Uterus (tissue), 4 donors: ENCODE results near the gene BCAS3. TPM values are rescaled to one million over a fixed set of nuclear protein-coding genes. Genes with fewer than 3 reads are reported as not detected.
A peak's percentile ranks its signal among the peaks of the same experiment; 100 is the strongest.

Experiments
- DNase-seq, 2 donors: peaks; one replicate each; pipeline ENCODE4 v3.0.0-alpha.2; 2019 to 2020
- H3K27ac ChIP-seq, 2 donors: fragments of 200-600 bp; sonication (generic); 1 replicate in 1 of 2; 2 replicates in 1 of 2; pipeline ENCODE4 v1.5.1; 2016 to 2018
- H3K27me3 ChIP-seq, 2 donors: fragments of 200-600 bp; sonication (generic); one replicate each; pipeline ENCODE4 v1.5.1; 2018 to 2019; ENCODE audit warnings: control low read depth in 1 of 2
- H3K36me3 ChIP-seq, 2 donors: fragments of 200-600 bp; sonication (generic); one replicate each; pipeline ENCODE4 v1.5.1; 2019; ENCODE audit warnings: control low read depth in 1 of 2
- H3K4me1 ChIP-seq, 2 donors: fragments of 200-600 bp; sonication (generic); one replicate each; pipeline ENCODE4 v1.5.1; 2018 to 2019; ENCODE audit warnings: control low read depth in 1 of 2
- H3K4me3 ChIP-seq, 2 donors: fragments of 200-600 bp; sonication (generic); 1 replicate in 1 of 2; 2 replicates in 1 of 2; pipeline ENCODE4 v1.5.1; 2018 to 2019; ENCODE audit warnings: mild to moderate bottlenecking in 1 of 2
- H3K9me3 ChIP-seq, 2 donors: fragments of 200-600 bp; sonication (generic); one replicate each; pipeline ENCODE4 v1.5.1; 2019; ENCODE audit warnings: control low read depth in 1 of 2
- POLR2A ChIP-seq, 2 donors: fragments of 450-650 bp; IDR thresholded peaks; one replicate each; pipeline ENCODE4 v1.6.1; 2016; ENCODE audit warnings: antibody characterized with exemption in 2 of 2, mild to moderate bottlenecking in 1 of 2, moderate library complexity in 1 of 2
- intact Hi-C: fragments of 100-400 bp; cut with DNase I; formaldehyde crosslinking; loops from one replicate; pipeline ENCODE4 v1.15.1; 2023; ENCODE audit warnings: low total_unique reads
- total RNA-seq, 4 donors: library from RNA; depleted of rRNA in 3 of 4; stranded (reverse); fragments of >200 nt in 3 of 4; gene quantifications; one replicate each; pipeline versions ENCODE4 v1.1.0 to v1.2.4, GENCODE V29; 2014 to 2023
- TF ChIP-seq, protein P1 (sequence below), 4 experiments: fragments of 200-600 bp in 2 of 4; fragments of 450-650 bp in 2 of 4; sonication (generic) in 2 of 4; IDR thresholded peaks; one replicate each; pipeline ENCODE4 v1.5.1; 2016 to 2019; ENCODE audit warnings: antibody characterized with exemption in 4 of 4, mild to moderate bottlenecking in 2 of 4, moderate library complexity in 1 of 4
- donor health status: DM: yes; HTN: yes; CAD: no.

BCAS3 gene
- total RNA-seq, 4 donors from 2014 or later = 42.6 to 147 (median 83.7) TPM

DNA sequence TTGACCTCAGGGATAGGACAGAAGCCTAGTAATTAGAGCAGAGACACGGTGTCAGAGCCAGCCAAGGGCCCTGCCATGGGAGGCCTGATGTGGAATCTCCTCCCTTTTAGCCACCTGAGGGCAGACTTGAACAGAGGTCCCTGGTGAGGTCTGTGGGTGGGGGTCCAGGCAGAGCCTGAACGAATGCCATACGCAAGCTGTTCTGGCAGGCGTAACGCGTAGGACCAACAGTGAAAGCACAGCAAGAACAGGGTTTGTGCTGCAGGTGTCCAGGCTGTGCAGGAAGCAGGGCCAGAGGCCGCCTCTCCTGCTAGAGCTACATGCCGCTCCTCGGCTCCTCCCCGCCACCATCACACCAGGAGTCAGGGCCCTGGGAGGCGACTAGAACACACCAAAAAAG lies 640.1 kb downstream of the BCAS3 start:
- intact Hi-C loops = loop anchor here (10.0 kb wide), 1 partner anchor 57 kb away; no protein-coding TSS in a partner anchor
- no peak for TF ChIP-seq POLR2A (IDR thresholded peaks at IDR 0.05)

DNA sequence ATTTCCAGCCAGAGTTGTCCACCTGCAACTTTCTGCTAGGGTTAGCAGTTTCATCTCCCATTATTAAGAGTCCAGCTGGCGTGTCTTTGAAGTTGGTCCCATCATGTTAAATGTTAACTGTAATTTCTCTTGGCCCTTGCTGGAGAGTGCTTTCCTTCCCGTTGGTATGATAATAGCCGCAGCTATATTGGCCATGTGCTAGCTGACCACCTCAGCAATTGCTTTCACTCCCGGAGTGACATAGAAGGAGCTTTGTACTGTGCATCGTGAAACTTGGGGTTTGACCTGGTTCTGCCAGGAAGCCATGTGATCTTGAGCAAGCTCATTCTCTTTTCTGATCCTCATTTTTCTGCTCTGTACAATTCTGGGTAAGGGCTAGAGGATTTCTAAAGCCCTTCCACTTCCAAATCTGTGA lies 641.0 kb downstream of the BCAS3 start:
- H3K36me3 ChIP-seq = no peaks in the 10 kb centered on the region
- TF ChIP-seq, protein P1, sequence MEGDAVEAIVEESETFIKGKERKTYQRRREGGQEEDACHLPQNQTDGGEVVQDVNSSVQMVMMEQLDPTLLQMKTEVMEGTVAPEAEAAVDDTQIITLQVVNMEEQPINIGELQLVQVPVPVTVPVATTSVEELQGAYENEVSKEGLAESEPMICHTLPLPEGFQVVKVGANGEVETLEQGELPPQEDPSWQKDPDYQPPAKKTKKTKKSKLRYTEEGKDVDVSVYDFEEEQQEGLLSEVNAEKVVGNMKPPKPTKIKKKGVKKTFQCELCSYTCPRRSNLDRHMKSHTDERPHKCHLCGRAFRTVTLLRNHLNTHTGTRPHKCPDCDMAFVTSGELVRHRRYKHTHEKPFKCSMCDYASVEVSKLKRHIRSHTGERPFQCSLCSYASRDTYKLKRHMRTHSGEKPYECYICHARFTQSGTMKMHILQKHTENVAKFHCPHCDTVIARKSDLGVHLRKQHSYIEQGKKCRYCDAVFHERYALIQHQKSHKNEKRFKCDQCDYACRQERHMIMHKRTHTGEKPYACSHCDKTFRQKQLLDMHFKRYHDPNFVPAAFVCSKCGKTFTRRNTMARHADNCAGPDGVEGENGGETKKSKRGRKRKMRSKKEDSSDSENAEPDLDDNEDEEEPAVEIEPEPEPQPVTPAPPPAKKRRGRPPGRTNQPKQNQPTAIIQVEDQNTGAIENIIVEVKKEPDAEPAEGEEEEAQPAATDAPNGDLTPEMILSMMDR (IDR thresholded peaks at IDR 0.05) = no peak
- no peak for TF ChIP-seq POLR2A (IDR thresholded peaks at IDR 0.05)
- no peak overlapping the region for H3K27ac ChIP-seq
- intact Hi-C loops = loop anchor here (10.0 kb wide), 1 partner anchor 56 kb away; no protein-coding TSS in a partner anchor
- DNase-seq = no peak
- no peaks in the 10 kb centered on the region for H3K9me3 ChIP-seq
- H3K4me1 ChIP-seq = peaks cover 12 to 20% of the 10 kb centered on the region in 2 donors
- H3K4me3 ChIP-seq = no peak overlapping the region
- no peaks in the 10 kb centered on the region for H3K27me3 ChIP-seq

More for the DNA sequence above, 640.1 kb downstream of the BCAS3 start:
- no peak overlapping the region for H3K4me3 ChIP-seq
- no peak overlapping the region for H3K27ac ChIP-seq
- H3K27me3 ChIP-seq = no peaks in the 10 kb centered on the region
- no peaks in the 10 kb centered on the region for H3K36me3 ChIP-seq
- H3K9me3 ChIP-seq = no peaks in the 10 kb centered on the region
- H3K4me1 ChIP-seq = peaks cover 16 to 23% of the 10 kb centered on the region in 2 donors
- DNase-seq = no peak

DNA sequence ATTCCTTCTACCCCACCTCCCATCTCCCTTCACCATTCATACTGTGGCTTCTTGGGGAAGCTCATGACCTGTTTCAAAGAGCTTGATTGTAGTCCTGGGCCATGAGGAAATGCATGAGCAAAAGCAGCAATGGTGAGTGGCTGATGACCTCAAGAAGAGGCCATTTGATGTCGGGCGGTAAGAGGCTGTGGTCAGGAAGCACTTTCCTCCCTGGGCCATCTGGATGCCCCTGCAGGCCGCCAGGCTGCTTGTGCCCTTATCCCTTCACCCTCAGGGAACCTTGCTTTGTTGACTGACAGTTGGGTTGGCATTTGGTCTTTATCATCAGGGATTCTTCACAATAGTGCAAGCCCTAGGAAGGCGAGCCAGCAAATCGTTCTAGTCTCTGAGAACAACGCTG lies 643.7 kb downstream of the BCAS3 start:
- intact Hi-C loops = no loop called here
- H3K27ac ChIP-seq = no peak overlapping the region

DNA sequence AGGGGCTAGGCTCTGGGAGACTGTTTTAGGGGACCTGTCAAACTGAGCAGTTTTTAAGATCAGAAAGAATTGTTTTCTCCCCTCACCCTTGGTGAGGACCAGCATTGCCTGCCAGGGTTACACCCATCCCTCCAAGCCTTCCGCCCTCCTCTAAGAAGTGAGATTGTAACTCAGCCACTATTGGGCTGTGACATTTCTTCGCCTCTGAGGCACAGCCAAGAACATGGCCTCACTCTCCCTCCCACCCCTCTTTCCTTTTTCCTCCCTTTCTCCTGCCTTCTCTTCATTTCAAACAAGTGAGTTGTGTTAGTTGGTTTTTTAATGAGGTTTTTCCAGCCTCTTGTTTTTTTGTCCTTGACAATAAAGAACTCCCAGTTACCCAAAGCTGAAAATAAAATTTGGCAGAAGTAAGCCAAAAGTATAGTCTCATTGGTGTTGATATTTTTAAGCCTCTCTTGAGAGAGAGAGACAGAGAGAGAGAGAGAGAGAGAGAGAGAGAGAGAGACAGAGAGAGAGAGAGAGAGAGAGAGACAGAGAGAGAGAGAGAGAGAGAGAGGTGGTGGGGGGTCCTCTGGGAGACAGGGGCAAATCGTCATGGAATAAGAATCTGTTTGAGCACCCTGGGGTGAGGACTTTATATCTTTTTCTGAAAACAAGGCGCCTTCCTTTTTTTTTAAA lies 644.8 kb downstream of the BCAS3 start:
- Histone ChIP-seq H3K4me3 (no peak overlapping the region), H3K4me1 (peaks cover 4 to 5% of the 10 kb centered on the region in 2 donors), H3K27ac (peak overlapping the region; percentile 70 to 80), H3K36me3 (no peaks in the 10 kb centered on the region), H3K9me3 (no peaks in the 10 kb centered on the region), H3K27me3 (no peaks in the 10 kb centered on the region)
- TF ChIP-seq, protein P1 (IDR thresholded peaks at IDR 0.05) = peak in 3 of 4 experiments; percentile 14 to 38 (median 36)
- TF ChIP-seq POLR2A (IDR thresholded peaks at IDR 0.05) = no peak
- intact Hi-C loops = no loop called here
- DNase-seq = no peak

More for the DNA sequence above, 643.7 kb downstream of the BCAS3 start:
- Histone ChIP-seq H3K9me3 (no peaks in the 10 kb centered on the region), H3K36me3 (no peaks in the 10 kb centered on the region), H3K27me3 (no peaks in the 10 kb centered on the region), H3K4me1 (peaks cover 4 to 5% of the 10 kb centered on the region in 2 donors), H3K4me3 (no peak overlapping the region)
- no peak for DNase-seq
- TF ChIP-seq, protein P1 (IDR thresholded peaks at IDR 0.05) = no peak
- no peak for TF ChIP-seq POLR2A (IDR thresholded peaks at IDR 0.05)

DNA sequence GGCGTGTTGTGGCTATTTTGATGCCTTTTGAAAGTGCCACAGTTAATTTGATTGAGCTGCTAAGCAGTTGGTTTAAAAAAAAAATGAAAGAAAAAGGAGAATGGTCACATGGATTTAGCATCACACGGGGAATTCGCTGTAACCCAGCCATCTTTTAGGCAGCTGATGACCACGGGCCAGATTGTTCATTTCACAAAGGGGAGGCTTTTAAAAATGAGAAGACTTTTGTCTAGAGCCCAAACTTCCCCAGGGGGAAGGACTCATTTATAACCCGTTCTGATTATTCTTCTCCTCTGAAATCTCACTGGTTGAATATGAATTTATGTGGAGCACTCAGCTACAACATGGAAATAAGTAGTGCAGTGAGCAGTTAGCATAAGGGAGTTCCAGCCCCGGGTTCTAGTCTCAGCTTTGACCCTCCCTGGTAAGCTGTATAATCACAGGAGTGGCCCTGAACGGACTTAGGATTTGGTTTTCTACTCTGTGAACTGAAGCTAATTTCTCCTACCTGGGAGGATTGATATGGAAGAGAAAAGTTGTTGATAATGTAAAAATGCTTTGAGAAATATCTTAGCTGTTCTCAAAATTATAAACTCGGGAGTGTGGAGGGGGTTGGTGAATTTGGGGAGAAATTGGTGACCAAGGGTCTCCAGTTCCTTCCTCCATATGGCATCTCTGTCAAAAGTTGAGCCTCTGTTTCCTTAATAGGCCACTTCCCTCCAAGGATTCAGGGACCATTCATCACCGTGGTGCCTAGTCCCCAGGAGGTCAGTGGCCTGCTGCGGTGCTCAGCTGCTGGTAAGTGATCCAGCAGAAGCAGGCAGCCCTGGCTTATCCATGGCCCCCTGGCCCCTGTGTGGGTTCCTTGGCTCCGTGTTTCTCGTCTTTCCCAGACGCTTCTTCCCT lies 645.6 kb downstream of the BCAS3 start:
- TF ChIP-seq POLR2A (IDR thresholded peaks at IDR 0.05) = no peak
- TF ChIP-seq, protein P1 (IDR thresholded peaks at IDR 0.05) = no peak
- Histone ChIP-seq H3K27me3 (no peaks in the 10 kb centered on the region), H3K4me1 (peaks cover 4 to 5% of the 10 kb centered on the region in 2 donors), H3K4me3 (no peak overlapping the region), H3K27ac (peak overlapping the region; percentile 70 to 80), H3K9me3 (no peaks in the 10 kb centered on the region), H3K36me3 (no peaks in the 10 kb centered on the region)
- intact Hi-C loops = no loop called here
- DNase-seq = peak; percentile 42 to 52
